ENCODE measurements around the gene MGAT5B.
"Not testable (repeated sequence)": the region's sequence is repeated elsewhere in the genome, so short reads cannot be mapped to it uniquely, and the experiment has no call there.

Gene MGAT5B

GRCh38 chr17:76868176-76868668 lies at the start of gene MGAT5B:
MGAT5B (plus strand) TSS chr17:76868404; CDS start chr17:76869030, 626 bp downstream.
- DNase-seq, result peak; percentile 84 to 89

- DNase-seq, result peak; percentile 75 to 87
Observed at GRCh38 chr17:76820039-76820438, 48.2 kb upstream of the MGAT5B start.

GRCh38 chr17:76820561-76820960 lies 47.6 kb upstream of the MGAT5B start:
- DNase-seq, result peak; percentile 77 to 89

- DNase-seq, result no peak
Observed at GRCh38 chr17:76822184-76822778, 45.9 kb upstream of the MGAT5B start.

- no peak for DNase-seq
Observed at GRCh38 chr17:76824093-76824492, 44.1 kb upstream of the MGAT5B start.

- no peak for DNase-seq
Observed at GRCh38 chr17:76826330-76827068, 41.7 kb upstream of the MGAT5B start.

- no peak for DNase-seq
Observed at GRCh38 chr17:76827736-76828135, 40.5 kb upstream of the MGAT5B start.

GRCh38 chr17:76830987-76831715 lies 37.1 kb upstream of the MGAT5B start:
- peak; percentile 52 to 89 for DNase-seq

GRCh38 chr17:76833034-76833644 lies 35.1 kb upstream of the MGAT5B start:
- DNase-seq, result no peak

- DNase-seq, result no peak
Observed at GRCh38 chr17:76833747-76834146, 34.5 kb upstream of the MGAT5B start.

GRCh38 chr17:76834870-76835269 lies 33.3 kb upstream of the MGAT5B start:
- peak; percentile 16 to 65 for DNase-seq

GRCh38 chr17:76840443-76840767 lies 27.8 kb upstream of the MGAT5B start:
- DNase-seq, result no peak

GRCh38 chr17:76840884-76841775 lies 27.1 kb upstream of the MGAT5B start:
- no peak for DNase-seq

GRCh38 chr17:76841776-76842405 lies 26.3 kb upstream of the MGAT5B start:
- DNase-seq, result peak; percentile 65 to 85

- not testable (repeated sequence) for DNase-seq
Observed at GRCh38 chr17:76843068-76843467, 25.1 kb upstream of the MGAT5B start.

- DNase-seq, result no peak
Observed at GRCh38 chr17:76843703-76844484, 24.3 kb upstream of the MGAT5B start.

GRCh38 chr17:76844485-76844829 lies 23.7 kb upstream of the MGAT5B start:
- DNase-seq, result no peak

- DNase-seq, result no peak
Observed at GRCh38 chr17:76844846-76845245, 23.4 kb upstream of the MGAT5B start.

GRCh38 chr17:76845541-76846017 lies 22.6 kb upstream of the MGAT5B start:
- DNase-seq, result no peak

GRCh38 chr17:76847031-76847430 lies 21.2 kb upstream of the MGAT5B start:
- no peak for DNase-seq

- DNase-seq, result no peak
Observed at GRCh38 chr17:76848670-76849069, 19.5 kb upstream of the MGAT5B start.
